WTC11 (cell line): ENCODE data around the gene CHD3. TPM values are rescaled to one million over a fixed set of nuclear protein-coding genes. Genes with fewer than 3 reads are reported as not detected.

Experiments used
- ATAC-seq: fragments of 200-7000 bp; cut with Tn5 transposase; 2 replicates; pipeline ENCODE4 v1.10.0; 2021; ENCODE audit warnings: mild to moderate bottlenecking, moderate library complexity
- CTCF ChIA-PET: fragments of 300-600 bp; sonication (Branson Sonifier 250); formaldehyde crosslinking; loops from one replicate; lab custom pipeline; 2021; ENCODE audit warnings: antibody characterized with exemption; lab: Charles Lee
- POLR2A ChIA-PET: fragments of 350-600 bp; sonication (Branson Sonifier 250); formaldehyde crosslinking; loops from one replicate; lab custom pipeline; 2021; ENCODE audit warnings: antibody characterized with exemption; lab: Charles Lee
- DNase-seq: peaks from one replicate; pipeline ENCODE4 v3.0.0; 2021; ENCODE audit warnings: low spot score
- H3K27ac Mint-ChIP-seq: 2 replicates; pipeline ENCODE4 v1.8.0; 2021; ENCODE audit warnings: mixed read lengths
- H3K27me3 Mint-ChIP-seq: 2 replicates; pipeline ENCODE4 v1.8.0; 2021; ENCODE audit warnings: low read depth, mild to moderate bottlenecking, moderate library complexity, mixed read lengths
- H3K36me3 Mint-ChIP-seq: 2 replicates; pipeline ENCODE4 v1.8.0; 2021; ENCODE audit warnings: mixed read lengths
- H3K4me1 Mint-ChIP-seq: 2 replicates; pipeline ENCODE4 v1.8.0; 2022; ENCODE audit warnings: mixed read lengths
- H3K4me3 Mint-ChIP-seq: 2 replicates; pipeline ENCODE4 v1.8.0; 2021; ENCODE audit warnings: mild to moderate bottlenecking, moderate library complexity, mixed read lengths
- H3K9me3 Mint-ChIP-seq: 2 replicates; pipeline ENCODE4 v1.8.0; 2021; ENCODE audit warnings: mixed read lengths
- AFF4 ChIP-seq: sonication (generic); formaldehyde crosslinking; IDR thresholded peaks from 2 replicates; pipeline ENCODE4 v1.8.1; 2023; ENCODE audit warnings: mild to moderate bottlenecking, missing genetic modification reagents, borderline replicate concordance
- ATF2 ChIP-seq: sonication (generic); formaldehyde crosslinking; IDR thresholded peaks from 2 replicates; pipeline ENCODE4 v1.8.1; 2022; ENCODE audit warnings: low read depth, missing genetic modification reagents, borderline replicate concordance
- CBFB ChIP-seq: sonication (generic); formaldehyde crosslinking; IDR thresholded peaks from 2 replicates; pipeline ENCODE4 v1.8.1; 2022; ENCODE audit warnings: mild to moderate bottlenecking, low read depth, missing genetic modification reagents
- ELF4 ChIP-seq: sonication (generic); formaldehyde crosslinking; IDR thresholded peaks from 2 replicates; pipeline ENCODE4 v1.8.1; 2022; ENCODE audit warnings: low read depth, mild to moderate bottlenecking, moderate library complexity, missing genetic modification reagents
- EMX1 ChIP-seq: fragments of 250-450 bp; sonication (Bioruptor Pico); IDR thresholded peaks from 2 replicates; pipeline ENCODE4 v1.8.0; 2021; ENCODE audit warnings: mild to moderate bottlenecking
- FOXP1 ChIP-seq: sonication (generic); formaldehyde crosslinking; IDR thresholded peaks from 2 replicates; pipeline ENCODE4 v1.8.0; 2022; ENCODE audit warnings: missing genetic modification reagents, mild to moderate bottlenecking, moderate library complexity, borderline replicate concordance
- GABPB1 ChIP-seq: sonication (generic); formaldehyde crosslinking; IDR thresholded peaks from 2 replicates; pipeline ENCODE4 v1.8.1; 2023; ENCODE audit warnings: mild to moderate bottlenecking, missing genetic modification reagents
- IRF2 ChIP-seq: sonication (generic); formaldehyde crosslinking; IDR thresholded peaks from 2 replicates; pipeline ENCODE4 v1.8.0; 2022; ENCODE audit warnings: low read depth, missing genetic modification reagents, borderline replicate concordance
- JAZF1 ChIP-seq: fragments of 250-450 bp; sonication (Bioruptor Pico); IDR thresholded peaks from 2 replicates; pipeline ENCODE4 v1.9.0; 2021; ENCODE audit warnings: moderate library complexity, mild to moderate bottlenecking, inconsistent platforms
- MAX ChIP-seq: sonication (generic); formaldehyde crosslinking; IDR thresholded peaks from 2 replicates; pipeline ENCODE4 v1.8.0; 2022; ENCODE audit warnings: mild to moderate bottlenecking, missing genetic modification reagents
- MLX ChIP-seq: sonication (generic); formaldehyde crosslinking; IDR thresholded peaks from 2 replicates; pipeline ENCODE4 v1.8.1; 2023; ENCODE audit warnings: mild to moderate bottlenecking, missing genetic modification reagents, moderate library complexity
- OVOL2 ChIP-seq: fragments of 250-450 bp; sonication (Bioruptor Pico); IDR thresholded peaks from 2 replicates; pipeline ENCODE4 v1.9.0; 2021; ENCODE audit warnings: mild to moderate bottlenecking, borderline replicate concordance
- PRRX2 ChIP-seq: fragments of 250-450 bp; sonication (Bioruptor Pico); IDR thresholded peaks from 2 replicates; pipeline ENCODE4 v1.8.0; 2021; ENCODE audit warnings: mild to moderate bottlenecking
- RELA ChIP-seq: sonication (generic); formaldehyde crosslinking; IDR thresholded peaks from 2 replicates; pipeline ENCODE4 v1.8.1; 2022; ENCODE audit warnings: missing genetic modification reagents, mild to moderate bottlenecking, borderline replicate concordance
- RORB ChIP-seq: fragments of 250-450 bp; sonication (Bioruptor Pico); IDR thresholded peaks from 2 replicates; pipeline ENCODE4 v1.9.0; 2021; ENCODE audit warnings: mild to moderate bottlenecking
- SOX15 ChIP-seq: fragments of 250-450 bp; sonication (Bioruptor Pico); IDR thresholded peaks from 2 replicates; pipeline ENCODE4 v1.9.0; 2021; ENCODE audit warnings: mild to moderate bottlenecking
- STAT6 ChIP-seq: sonication (generic); formaldehyde crosslinking; conservative IDR thresholded peaks from 2 replicates; pipeline ENCODE4 v1.8.1; 2023; ENCODE audit warnings: mild to moderate bottlenecking, low read depth, missing genetic modification reagents, moderate library complexity
- ZNF232 ChIP-seq: sonication (generic); formaldehyde crosslinking; IDR thresholded peaks from 2 replicates; pipeline ENCODE4 v1.8.0; 2022; ENCODE audit warnings: mild to moderate bottlenecking, missing genetic modification reagents
- ZNF396 ChIP-seq: fragments of 250-450 bp; sonication (Bioruptor Pico); IDR thresholded peaks from 2 replicates; pipeline ENCODE4 v1.8.0; 2021; ENCODE audit warnings: mild to moderate bottlenecking, moderate library complexity, borderline replicate concordance
- ZNF423 ChIP-seq: fragments of 250-450 bp; sonication (Bioruptor Pico); IDR thresholded peaks from 2 replicates; pipeline ENCODE4 v2.1.2; 2022; ENCODE audit warnings: mild to moderate bottlenecking, moderate library complexity
- ZNF671 ChIP-seq: fragments of 250-450 bp; sonication (Bioruptor Pico); IDR thresholded peaks from 2 replicates; pipeline ENCODE4 v1.8.0; 2021; ENCODE audit warnings: mild to moderate bottlenecking
- total RNA-seq: library from RNA; stranded (reverse); gene quantifications from 3 replicates; pipeline ENCODE4 v1.2.3, GENCODE V29; 2021

Gene CHD3
- total RNA-seq, 1 experiment from 2014 or later: 39.5 TPM

- TF ChIP-seq MAX (CRISPR knock-in tag) (no peak), ZNF396 (no peak), ATF2 (CRISPR knock-in tag) (no peak), RORB (CRISPR knock-in tag) (no peak), FOXP1 (CRISPR knock-in tag) (no peak), RELA (CRISPR knock-in tag) (no peak), OVOL2 (CRISPR knock-in tag) (no peak), CBFB (no peak), JAZF1 (no peak), ZNF232 (CRISPR knock-in tag) (no peak), ZNF671 (no peak), GABPB1 (CRISPR knock-in tag) (no peak), EMX1 (CRISPR knock-in tag) (no peak), IRF2 (CRISPR knock-in tag) (no peak), ZNF423 (CRISPR knock-in tag) (no peak)
- TF ChIP-seq, all 79 proteins: peak for 0
- no peaks in the 10 kb centered on the region for H3K9me3 Mint-ChIP-seq
- H3K27me3 Mint-ChIP-seq: no peaks in the 10 kb centered on the region; the same call in 1 of the 2 replicates
- peaks cover 8% of the 10 kb centered on the region for H3K4me1 Mint-ChIP-seq
- ATAC-seq: peak; percentile 46
- ChIA-PET POLR2A (no interaction called here), CTCF (interaction anchor here (1.0 to 1.5 kb wide), 2 partner anchors 32 to 157 kb away, joined by 3 to 4 read pairs; partner anchors contain the start of gene NAA38)
- peak; percentile 55 for DNase-seq
- H3K27ac Mint-ChIP-seq: no peak overlapping the region
- no peak overlapping the region for H3K4me3 Mint-ChIP-seq
- H3K36me3 Mint-ChIP-seq: peaks cover 3% of the 10 kb centered on the region; the same call in 1 of the 2 replicates
These were observed 772 bp downstream of the CHD3 start for GRCh38 chr17:7889166-7889955.

GRCh38 chr17:7893187-7893880 lies 4.7 kb downstream of the CHD3 start:
- Mint-ChIP-seq H3K9me3 (no peaks in the 10 kb centered on the region), H3K36me3 (peaks cover 19% of the 10 kb centered on the region; the same call in 1 of the 2 replicates), H3K27me3 (no peaks in the 10 kb centered on the region), H3K27ac (no peak overlapping the region), H3K4me3 (no peak overlapping the region), H3K4me1 (no peaks in the 10 kb centered on the region)
- POLR2A ChIA-PET: no interaction called here
- ATAC-seq: no peak
- no peak for TF ChIP-seq STAT6 (CRISPR knock-in tag)
- no peak for TF ChIP-seq ATF2 (CRISPR knock-in tag)
- no peak for TF ChIP-seq SOX15 (CRISPR knock-in tag)
- TF ChIP-seq MLX (CRISPR knock-in tag): no peak
- TF ChIP-seq ZNF671: no peak
- no peak for TF ChIP-seq PRRX2 (CRISPR knock-in tag)
- no peak for TF ChIP-seq AFF4
- no peak for TF ChIP-seq ELF4 (CRISPR knock-in tag)
- TF ChIP-seq ZNF396: no peak
- CTCF ChIA-PET: interaction anchor here (0.8 kb wide), 1 partner anchor 95 kb away, joined by 3 read pairs; no protein-coding TSS in a partner anchor
- no peak for DNase-seq
